Natural killer cell (primary cell): ENCODE results near the gene ACTL7B. TPM values are rescaled to one million over a fixed set of nuclear protein-coding genes. Genes with fewer than 3 reads are reported as not detected.
"Not testable (repeated sequence)": the region's sequence is repeated elsewhere in the genome, so short reads cannot be mapped to it uniquely, and the experiment has no call there.

Experiments used
- ATAC-seq, 3 donors: fragments of 150-1000 bp in 2 of 3; fragments of 200-7000 bp in 1 of 3; cut with Tn5 transposase; 1 replicate in 1 of 3; 2 replicates in 2 of 3; pipeline ENCODE4 v1.10.0; 2021; ENCODE audit warnings: mild to moderate bottlenecking in 2 of 3, moderate library complexity in 2 of 3
- DNase-seq, 2 donors: peaks; one replicate each; pipeline versions ENCODE4 v3.0.0 to v3.0.0-alpha.2; 2013 to 2021; ENCODE audit warnings: mixed read lengths in 1 of 2
- H3K27ac ChIP-seq: one replicate; pipeline ENCODE4 v1.5.1; 2013; ENCODE audit warnings: mild to moderate bottlenecking, low read length
- H3K27me3 ChIP-seq: one replicate; pipeline ENCODE4 v1.6.1; 2013; ENCODE audit warnings: low read length; ENCODE audit not compliant: control insufficient read depth, insufficient read depth
- H3K36me3 ChIP-seq: one replicate; pipeline ENCODE4 v1.6.1; 2013; ENCODE audit warnings: low read length; ENCODE audit not compliant: control insufficient read depth, insufficient read depth
- H3K4me1 ChIP-seq: one replicate; pipeline ENCODE4 v1.6.1; 2013; ENCODE audit warnings: low read length; ENCODE audit not compliant: control insufficient read depth, insufficient read depth
- H3K4me3 ChIP-seq: one replicate; pipeline ENCODE4 v1.5.1; 2013; ENCODE audit warnings: low read length
- H3K9me3 ChIP-seq: one replicate; pipeline ENCODE4 v1.6.1; 2013; ENCODE audit warnings: low read length; ENCODE audit not compliant: control insufficient read depth, insufficient read depth
- H3K27ac Mint-ChIP-seq, 2 donors: one replicate each; pipeline ENCODE4 v1.8.0; 2022; ENCODE audit warnings: mild to moderate bottlenecking in 2 of 2, mixed read lengths in 2 of 2, moderate library complexity in 1 of 2
- H3K27me3 Mint-ChIP-seq, 2 donors: one replicate each; pipeline ENCODE4 v1.8.0; 2022; ENCODE audit warnings: low read depth in 2 of 2, mixed read lengths in 2 of 2
- H3K36me3 Mint-ChIP-seq: one replicate; pipeline ENCODE4 v1.8.0; 2022; ENCODE audit warnings: mixed read lengths
- H3K4me1 Mint-ChIP-seq, 2 donors: one replicate each; pipeline ENCODE4 v1.8.0; 2022; ENCODE audit warnings: mixed read lengths in 2 of 2
- H3K4me3 Mint-ChIP-seq: one replicate; pipeline ENCODE4 v1.8.0; 2022; ENCODE audit warnings: mild to moderate bottlenecking, moderate library complexity, mixed read lengths
- H3K9me3 Mint-ChIP-seq, 2 donors: one replicate each; pipeline ENCODE4 v1.8.0; 2022; ENCODE audit warnings: mixed read lengths in 2 of 2
- WGBS: methylation state at CpG from one replicate; pipeline ENCODE4 v1.1.7; 2013; ENCODE audit warnings: missing lambda C conversion rate; ENCODE audit not compliant: insufficient coverage; 5-methylcytosine and 5-hydroxymethylcytosine counted together
- intact Hi-C: fragments of 100-400 bp; cut with micrococcal nuclease; formaldehyde crosslinking; loops from one replicate; pipeline ENCODE4 v1.14.2; 2022
- total RNA-seq, 4 donors: library from RNA; stranded (reverse); fragments of 120-200 nt in 1 of 4; gene quantifications; one replicate each; pipeline versions ENCODE4 v1.2.3 to v1.2.4, GENCODE V29; 2013 to 2022
- TF ChIP-seq, protein P1 (sequence below): fragments of 200-600 bp; IDR thresholded peaks from one replicate; pipeline ENCODE4 v1.8.0; 2022; ENCODE audit warnings: antibody characterized with exemption

The ACTL7B gene
- total RNA-seq, 3 donors from 2014 or later (not counting 1 experiment from before 2014, with no cell fraction given) = 0.20 TPM; not detected in 2

DNA sequence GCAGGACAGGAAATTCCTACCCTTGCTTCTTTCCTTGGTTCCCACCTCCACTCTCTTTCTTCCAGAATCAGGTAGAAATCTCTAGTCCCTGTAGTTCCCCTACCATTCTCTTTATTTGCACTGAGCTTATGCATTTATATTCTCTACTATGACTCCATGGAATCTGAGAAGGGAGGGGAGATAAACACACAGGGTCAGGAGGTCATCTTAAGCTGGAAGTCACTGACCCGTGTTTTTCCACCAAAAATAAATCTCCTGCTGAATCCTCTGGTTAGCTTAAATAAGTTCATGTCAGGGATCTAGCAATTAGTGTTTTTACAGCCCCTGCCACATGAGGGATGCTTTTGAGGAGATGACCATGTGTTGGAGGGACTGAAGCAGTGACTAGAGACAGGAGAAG is 3.7 kb downstream of the ACTL7B start:
- H3K36me3 Mint-ChIP-seq = no peaks in the 10 kb centered on the region
- 60% methylated on average over 1 of the region's 1 CpG for WGBS
- intact Hi-C loops = no loop called here

DNA sequence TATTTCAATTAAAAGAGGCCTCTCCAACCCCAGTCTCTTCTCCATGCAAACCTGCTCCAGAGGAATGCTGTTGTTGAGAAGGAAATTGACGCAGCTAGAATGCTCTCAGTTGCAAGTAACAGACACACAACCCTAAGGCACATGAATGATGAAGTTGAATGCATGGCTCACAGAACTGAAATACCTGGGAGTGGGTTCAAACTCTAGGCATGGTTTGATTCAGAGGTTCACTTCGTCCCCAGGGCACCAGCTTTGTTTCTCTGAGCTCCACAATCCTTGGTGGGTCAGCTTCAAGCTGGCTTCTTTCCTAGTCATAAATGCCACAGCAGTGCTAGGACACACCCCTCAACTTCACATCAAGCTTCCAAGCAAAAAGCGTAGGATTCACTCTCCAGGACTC is 4.6 kb downstream of the ACTL7B start:
- Histone ChIP-seq H3K36me3 (no peaks in the 10 kb centered on the region), H3K27ac (no peak overlapping the region), H3K27me3 (no peaks in the 10 kb centered on the region), H3K9me3 (no peaks in the 10 kb centered on the region), H3K4me3 (no peak overlapping the region), H3K4me1 (no peaks in the 10 kb centered on the region)
- no peak overlapping the region for H3K4me3 Mint-ChIP-seq
- no peaks in the 10 kb centered on the region for H3K9me3 Mint-ChIP-seq
- no peak overlapping the region for H3K27ac Mint-ChIP-seq
- TF ChIP-seq, protein P1, sequence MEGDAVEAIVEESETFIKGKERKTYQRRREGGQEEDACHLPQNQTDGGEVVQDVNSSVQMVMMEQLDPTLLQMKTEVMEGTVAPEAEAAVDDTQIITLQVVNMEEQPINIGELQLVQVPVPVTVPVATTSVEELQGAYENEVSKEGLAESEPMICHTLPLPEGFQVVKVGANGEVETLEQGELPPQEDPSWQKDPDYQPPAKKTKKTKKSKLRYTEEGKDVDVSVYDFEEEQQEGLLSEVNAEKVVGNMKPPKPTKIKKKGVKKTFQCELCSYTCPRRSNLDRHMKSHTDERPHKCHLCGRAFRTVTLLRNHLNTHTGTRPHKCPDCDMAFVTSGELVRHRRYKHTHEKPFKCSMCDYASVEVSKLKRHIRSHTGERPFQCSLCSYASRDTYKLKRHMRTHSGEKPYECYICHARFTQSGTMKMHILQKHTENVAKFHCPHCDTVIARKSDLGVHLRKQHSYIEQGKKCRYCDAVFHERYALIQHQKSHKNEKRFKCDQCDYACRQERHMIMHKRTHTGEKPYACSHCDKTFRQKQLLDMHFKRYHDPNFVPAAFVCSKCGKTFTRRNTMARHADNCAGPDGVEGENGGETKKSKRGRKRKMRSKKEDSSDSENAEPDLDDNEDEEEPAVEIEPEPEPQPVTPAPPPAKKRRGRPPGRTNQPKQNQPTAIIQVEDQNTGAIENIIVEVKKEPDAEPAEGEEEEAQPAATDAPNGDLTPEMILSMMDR = no peak
- ATAC-seq = no peak
- H3K27me3 Mint-ChIP-seq = peaks cover 0 to 9% of the 10 kb centered on the region in 2 donors
- H3K36me3 Mint-ChIP-seq = no peaks in the 10 kb centered on the region
- 87% methylated on average over 3 of the region's 3 CpGs for WGBS
- H3K4me1 Mint-ChIP-seq = no peaks in the 10 kb centered on the region
- no peak for DNase-seq
- intact Hi-C loops = no loop called here

More for the DNA sequence above, 3.7 kb downstream of the ACTL7B start:
- ATAC-seq (no peak), DNase-seq (no peak)
- peaks cover under 1 to 9% of the 10 kb centered on the region in 2 donors for H3K27me3 Mint-ChIP-seq
- Histone ChIP-seq H3K4me1 (no peaks in the 10 kb centered on the region), H3K27ac (no peak overlapping the region), H3K9me3 (no peaks in the 10 kb centered on the region), H3K36me3 (no peaks in the 10 kb centered on the region), H3K4me3 (no peak overlapping the region), H3K27me3 (no peaks in the 10 kb centered on the region)
- H3K27ac Mint-ChIP-seq = no peak overlapping the region
- no peaks in the 10 kb centered on the region for H3K4me1 Mint-ChIP-seq
- H3K4me3 Mint-ChIP-seq = no peak overlapping the region
- no peaks in the 10 kb centered on the region for H3K9me3 Mint-ChIP-seq
- TF ChIP-seq, protein P1 = no peak

DNA sequence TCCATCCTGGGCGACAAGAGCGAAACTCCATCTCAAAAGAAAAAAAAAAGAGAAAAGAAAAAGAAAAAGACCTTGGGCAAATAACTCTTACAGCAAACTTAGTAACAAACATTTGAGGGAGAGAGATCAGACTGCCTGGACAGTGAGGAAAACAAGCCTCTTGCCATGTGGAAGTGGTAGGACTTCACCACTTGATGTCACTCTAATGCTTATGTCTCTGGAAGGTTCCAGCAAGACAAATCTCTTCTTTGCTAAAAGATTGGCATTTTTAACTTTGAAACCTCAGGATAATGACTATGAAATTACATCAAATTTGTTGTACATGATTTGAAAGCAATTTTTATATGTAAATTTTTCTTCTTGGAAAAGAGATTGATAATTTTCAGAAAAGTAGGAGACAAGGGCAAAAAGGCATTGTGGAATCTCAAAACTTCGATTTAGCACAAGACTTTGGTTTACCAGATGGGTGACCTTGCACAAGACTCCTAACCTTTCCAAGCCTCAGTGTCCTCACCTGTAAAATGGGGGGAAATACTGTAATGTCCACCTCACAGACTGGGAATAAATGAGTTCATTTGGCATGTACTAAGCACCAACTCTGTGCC is 5.4 kb downstream of the ACTL7B start:
- DNase-seq = no peak
- intact Hi-C loops = no loop called here
- Mint-ChIP-seq H3K4me3 (no peak overlapping the region), H3K4me1 (no peaks in the 10 kb centered on the region), H3K36me3 (no peaks in the 10 kb centered on the region), H3K27ac (no peak overlapping the region), H3K9me3 (no peaks in the 10 kb centered on the region), H3K27me3 (peaks cover 0 to 9% of the 10 kb centered on the region in 2 donors)
- no peaks in the 10 kb centered on the region for H3K36me3 ChIP-seq
- H3K27me3 ChIP-seq = no peaks in the 10 kb centered on the region
- no peaks in the 10 kb centered on the region for H3K4me1 ChIP-seq
- 94% methylated on average over 3 of the region's 3 CpGs for WGBS
- no peak overlapping the region for H3K4me3 ChIP-seq
- no peak overlapping the region for H3K27ac ChIP-seq
- ATAC-seq = no peak
- no peaks in the 10 kb centered on the region for H3K9me3 ChIP-seq
- TF ChIP-seq, protein P1 = no peak

DNA sequence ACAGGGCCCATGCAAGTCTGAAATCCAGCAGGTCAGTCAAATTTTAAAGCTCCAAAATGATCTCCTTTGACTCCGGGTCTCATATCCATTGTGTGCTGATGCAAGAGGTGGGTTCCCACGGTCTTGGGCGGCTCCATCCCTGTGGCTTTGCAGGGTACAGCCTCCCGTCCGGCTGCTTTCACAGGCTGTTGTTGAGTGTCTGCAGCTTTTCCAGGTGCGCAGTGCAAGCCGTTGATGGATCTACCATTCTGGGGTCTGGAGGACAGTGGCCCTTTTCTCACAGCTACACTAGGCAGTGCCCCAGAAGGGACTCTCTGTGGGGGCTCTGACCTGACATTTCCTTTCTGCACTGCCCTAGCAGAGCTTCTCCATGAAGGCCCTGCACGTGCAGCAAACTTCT is 7.5 kb downstream of the ACTL7B start:
- 92% methylated on average over 8 of the region's 8 CpGs for WGBS
- not testable (repeated sequence) for H3K4me3 Mint-ChIP-seq, H3K9me3 ChIP-seq, H3K36me3 Mint-ChIP-seq, ATAC-seq, H3K9me3 Mint-ChIP-seq, H3K36me3 ChIP-seq, DNase-seq, H3K27me3 Mint-ChIP-seq, H3K27me3 ChIP-seq, H3K27ac Mint-ChIP-seq, H3K27ac ChIP-seq, H3K4me3 ChIP-seq, H3K4me1 Mint-ChIP-seq, H3K4me1 ChIP-seq
- intact Hi-C loops = loop anchor here (2.0 kb wide), 1 partner anchor 21 kb away; no protein-coding TSS in a partner anchor
